ENCODE measurements around the gene PNMA8C. TPM values are rescaled to one million over a fixed set of nuclear protein-coding genes. Genes with fewer than 3 reads are reported as not detected.
"Not testable (repeated sequence)": the region's sequence is repeated elsewhere in the genome, so short reads cannot be mapped to it uniquely, and the experiment has no call there.

The PNMA8C gene
- total RNA-seq, 1 experiment from 2014 or later: not detected

- H3K27me3 ChIP-seq: peaks cover 32% of the 10 kb centered on the region
- DNase-seq: no peak
- no peaks in the 10 kb centered on the region for H3K36me3 ChIP-seq
- no peaks in the 10 kb centered on the region for H3K9me3 ChIP-seq
- H3K4me3 ChIP-seq: no peak overlapping the region
Observed at GRCh38 chr19:46423188-46423587, 5.5 kb downstream of the PNMA8C start.

- H3K27me3 ChIP-seq: peaks cover 24% of the 10 kb centered on the region
- no peaks in the 10 kb centered on the region for H3K36me3 ChIP-seq
- DNase-seq: no peak
Observed at GRCh38 chr19:46422344-46422743, 6.4 kb downstream of the PNMA8C start.

GRCh38 chr19:46420056-46420455, 8.7 kb downstream of the PNMA8C start:
- DNase-seq: no peak
- peaks cover 6% of the 10 kb centered on the region for H3K27me3 ChIP-seq
- H3K4me3 ChIP-seq: no peak overlapping the region
- H3K36me3 ChIP-seq: no peaks in the 10 kb centered on the region
- no peaks in the 10 kb centered on the region for H3K9me3 ChIP-seq

More at GRCh38 chr19:46422344-46422743, 6.4 kb downstream of the PNMA8C start:
- H3K4me3 ChIP-seq: no peak overlapping the region
- no peaks in the 10 kb centered on the region for H3K9me3 ChIP-seq

- not testable (repeated sequence) for H3K36me3 ChIP-seq, H3K27me3 ChIP-seq, H3K9me3 ChIP-seq
- peak overlapping the region; percentile 34 for H3K4me3 ChIP-seq
- peak; percentile 73 for DNase-seq
Observed at GRCh38 chr19:46415804-46416709, 12.7 kb downstream of the PNMA8C start.

GRCh38 chr19:46414899-46415298, 13.8 kb downstream of the PNMA8C start:
- DNase-seq, H3K4me3 ChIP-seq, H3K27me3 ChIP-seq, H3K36me3 ChIP-seq, H3K9me3 ChIP-seq: not testable (repeated sequence)

- peak; percentile 86 for DNase-seq
- H3K9me3 ChIP-seq: no peaks in the 10 kb centered on the region
- peak within 1 kb of the TSS; percentile 55 for H3K4me3 ChIP-seq
- no peaks in the 10 kb centered on the region for H3K36me3 ChIP-seq
- H3K27me3 ChIP-seq: no peaks in the 10 kb centered on the region
Observed at GRCh38 chr19:46413262-46414031, 15.3 kb downstream of the PNMA8C start, which contains the start of gene CCDC8. CCDC8 (minus strand) TSS chr19:46413564; CDS start chr19:46412810, 754 bp downstream.

GRCh38 chr19:46412650-46413261, 16.0 kb downstream of the PNMA8C start:
- Histone ChIP-seq H3K36me3 (no peaks in the 10 kb centered on the region), H3K4me3 (peak overlapping the region; percentile 55), H3K9me3 (no peaks in the 10 kb centered on the region), H3K27me3 (no peaks in the 10 kb centered on the region)
- DNase-seq: no peak

GRCh38 chr19:46411925-46412649, 16.6 kb downstream of the PNMA8C start:
- H3K4me3 ChIP-seq: peak overlapping the region; percentile 55
- H3K27me3 ChIP-seq: no peaks in the 10 kb centered on the region
- DNase-seq: no peak
- no peaks in the 10 kb centered on the region for H3K9me3 ChIP-seq
- H3K36me3 ChIP-seq: no peaks in the 10 kb centered on the region

GRCh38 chr19:46411088-46411924, 17.4 kb downstream of the PNMA8C start:
- peak overlapping the region; percentile 55; the same call in 1 of the 2 replicates for H3K4me3 ChIP-seq
- H3K36me3 ChIP-seq: no peaks in the 10 kb centered on the region
- H3K9me3 ChIP-seq: no peaks in the 10 kb centered on the region
- H3K27me3 ChIP-seq: no peaks in the 10 kb centered on the region
- DNase-seq: no peak

- H3K27me3 ChIP-seq: no peaks in the 10 kb centered on the region
- no peaks in the 10 kb centered on the region for H3K9me3 ChIP-seq
- H3K36me3 ChIP-seq: no peaks in the 10 kb centered on the region
- H3K4me3 ChIP-seq: no peak overlapping the region
- no peak for DNase-seq
Observed at GRCh38 chr19:46410205-46411087, 18.3 kb downstream of the PNMA8C start.

- H3K27me3 ChIP-seq: no peaks in the 10 kb centered on the region
- H3K4me3 ChIP-seq: no peak overlapping the region
Observed at GRCh38 chr19:46409191-46409590, 19.5 kb downstream of the PNMA8C start.

GRCh38 chr19:46408664-46409039, 20.1 kb downstream of the PNMA8C start:
- Histone ChIP-seq H3K9me3 (no peaks in the 10 kb centered on the region), H3K4me3 (no peak overlapping the region), H3K27me3 (no peaks in the 10 kb centered on the region), H3K36me3 (no peaks in the 10 kb centered on the region)
- no peak for DNase-seq

More at GRCh38 chr19:46409191-46409590, 19.5 kb downstream of the PNMA8C start:
- H3K9me3 ChIP-seq: no peaks in the 10 kb centered on the region
- no peak for DNase-seq
- H3K36me3 ChIP-seq: no peaks in the 10 kb centered on the region

- H3K4me3 ChIP-seq: no peak overlapping the region
- no peak for DNase-seq
- H3K27me3 ChIP-seq: no peaks in the 10 kb centered on the region
- H3K36me3 ChIP-seq: no peaks in the 10 kb centered on the region
- H3K9me3 ChIP-seq: no peaks in the 10 kb centered on the region
Observed at GRCh38 chr19:46407856-46408663, 20.7 kb downstream of the PNMA8C start.

- Histone ChIP-seq H3K9me3 (no peaks in the 10 kb centered on the region), H3K36me3 (no peaks in the 10 kb centered on the region)
- no peak for DNase-seq
Observed at GRCh38 chr19:46406976-46407375, 21.8 kb downstream of the PNMA8C start.

More at GRCh38 chr19:46406976-46407375, 21.8 kb downstream of the PNMA8C start:
- Histone ChIP-seq H3K4me3 (no peak overlapping the region), H3K27me3 (no peaks in the 10 kb centered on the region)

All from MG63 (cell line).